Osteoblast (primary cell): Measurements from ENCODE around the gene ITGB2. TPM values are rescaled to one million over a fixed set of nuclear protein-coding genes. Genes with fewer than 3 reads are reported as not detected.

Experiments used
- DNase-seq: peaks from one replicate; pipeline ENCODE4 v3.0.0; 2011; ENCODE audit warnings: low spot score, mixed read lengths; ENCODE audit not compliant: insufficient read length; ENCODE audit errors: missing footprints
- H2AFZ ChIP-seq: 2 replicates; pipeline ENCODE4 v1.6.0; 2011; ENCODE audit warnings: mild to moderate bottlenecking, low read length
- H3K27ac ChIP-seq: 2 replicates; pipeline ENCODE4 v1.5.1; 2011; ENCODE audit warnings: mild to moderate bottlenecking, low read depth, low read length, moderate library complexity
- H3K27me3 ChIP-seq: 2 replicates; pipeline ENCODE4 v1.6.0; 2012; ENCODE audit warnings: mild to moderate bottlenecking, control low read depth, inconsistent platforms, low read length, moderate library complexity; ENCODE audit not compliant: insufficient read depth
- H3K36me3 ChIP-seq: 2 replicates; pipeline ENCODE4 v1.5.1; 2011; ENCODE audit warnings: mild to moderate bottlenecking, low read length, control low read depth, moderate library complexity; ENCODE audit not compliant: insufficient read depth
- H3K4me1 ChIP-seq: 2 replicates; pipeline ENCODE4 v1.5.1; 2011; ENCODE audit warnings: mild to moderate bottlenecking, low read length, control low read depth, moderate library complexity; ENCODE audit not compliant: insufficient read depth
- H3K4me2 ChIP-seq: 2 replicates; pipeline ENCODE4 v1.6.0; 2011; ENCODE audit warnings: mild to moderate bottlenecking, low read length; ENCODE audit not compliant: insufficient read depth
- H3K4me3 ChIP-seq: fragments of 200-600 bp; sonication (generic); 3 replicates; pipeline ENCODE4 v1.5.1; 2012; ENCODE audit warnings: mild to moderate bottlenecking, low read length, inconsistent platforms; ENCODE audit not compliant: insufficient read depth
- H3K79me2 ChIP-seq: 2 replicates; pipeline ENCODE4 v1.6.0; 2012; ENCODE audit warnings: mild to moderate bottlenecking, low read length, control low read depth, inconsistent platforms; ENCODE audit not compliant: insufficient read depth
- H3K9me3 ChIP-seq: 2 replicates; pipeline ENCODE4 v1.5.1; 2011; ENCODE audit warnings: low read depth, low read length, control low read depth
- H4K20me1 ChIP-seq: 2 replicates; pipeline ENCODE4 v1.6.0; 2012; ENCODE audit warnings: mild to moderate bottlenecking, low read length, control low read depth; ENCODE audit not compliant: insufficient read depth
- CTCF ChIP-seq: IDR thresholded peaks from 2 replicates; pipeline ENCODE4 v1.5.1; 2011; ENCODE audit warnings: mild to moderate bottlenecking, low read depth, low read length, moderate library complexity; ENCODE audit errors: extremely low read depth
- total RNA-seq: library from RNA; depleted of rRNA; stranded (reverse); fragments of >200 nt; gene quantifications from 2 replicates; pipeline ENCODE4 v1.2.3, GENCODE V29; 2012

The ITGB2 gene
- total RNA-seq, 1 donor, result 15.2 TPM

GRCh38 chr21:44946254-44947041, 25.7 kb upstream of the ITGB2 start:
- TF ChIP-seq CTCF, result no peak
- peak; percentile 74 for DNase-seq
- peaks cover 64% of the 10 kb centered on the region for H4K20me1 ChIP-seq
- no peak overlapping the region for H3K4me2 ChIP-seq
- H2AFZ ChIP-seq, result no peak overlapping the region
- H3K4me3 ChIP-seq, result no peak overlapping the region
- no peak overlapping the region for H3K27ac ChIP-seq
- H3K27me3 ChIP-seq, result no peaks in the 10 kb centered on the region
- H3K4me1 ChIP-seq, result peaks cover under 1% of the 10 kb centered on the region
- no peaks in the 10 kb centered on the region for H3K9me3 ChIP-seq
- H3K36me3 ChIP-seq, result peaks cover 24% of the 10 kb centered on the region
- H3K79me2 ChIP-seq, result peaks cover 88% of the 10 kb centered on the region

- Histone ChIP-seq H3K4me2 (no peak overlapping the region), H3K9me3 (no peaks in the 10 kb centered on the region), H2AFZ (no peak overlapping the region), H3K36me3 (peaks cover 20% of the 10 kb centered on the region), H3K27me3 (no peaks in the 10 kb centered on the region), H3K27ac (no peak overlapping the region), H3K79me2 (peaks cover 89% of the 10 kb centered on the region), H3K4me1 (peaks cover 11% of the 10 kb centered on the region), H3K4me3 (no peak overlapping the region), H4K20me1 (peaks cover 56% of the 10 kb centered on the region)
- DNase-seq, result peak; percentile 73
- no peak for TF ChIP-seq CTCF
Measured at GRCh38 chr21:44944596-44944995, 23.9 kb upstream of the ITGB2 start.

GRCh38 chr21:44943686-44944550, 23.2 kb upstream of the ITGB2 start:
- no peak for TF ChIP-seq CTCF
- peaks cover 50% of the 10 kb centered on the region for H4K20me1 ChIP-seq
- no peaks in the 10 kb centered on the region for H3K9me3 ChIP-seq
- peak; percentile 58 for DNase-seq
- no peak overlapping the region for H3K4me3 ChIP-seq
- no peak overlapping the region for H3K4me2 ChIP-seq
- no peak overlapping the region for H3K27ac ChIP-seq
- peaks cover 15% of the 10 kb centered on the region for H3K4me1 ChIP-seq
- H3K36me3 ChIP-seq, result peaks cover 20% of the 10 kb centered on the region
- no peaks in the 10 kb centered on the region for H3K27me3 ChIP-seq
- H2AFZ ChIP-seq, result no peak overlapping the region
- peaks cover 84% of the 10 kb centered on the region for H3K79me2 ChIP-seq
